Adrenal gland (tissue), 12 donors: Measurements from ENCODE around the gene PDE10A. TPM values are rescaled to one million over a fixed set of nuclear protein-coding genes. Genes with fewer than 3 reads are reported as not detected.
A peak's percentile ranks its signal among the peaks of the same experiment; 100 is the strongest.

Source experiments
- DNase-seq, 7 donors: peaks; one replicate each; pipeline ENCODE4 v3.0.0-alpha.2; 2019 to 2020
- H3K27ac ChIP-seq, 5 donors: fragments of 200-600 bp; sonication (generic) in 4 of 5; 1 replicate in 3 of 5; 2 replicates in 2 of 5; pipeline versions ENCODE4 v1.5.1 to v1.8.0; 2016 to 2020; ENCODE audit warnings: mild to moderate bottlenecking in 1 of 5
- H3K27me3 ChIP-seq: fragments of 200-600 bp; 2 replicates; pipeline ENCODE4 v1.8.0; 2021
- H3K36me3 ChIP-seq, 2 donors: fragments of 200-600 bp; replicated peaks in 1 of 2; 1 replicate in 1 of 2; 2 replicates in 1 of 2; pipeline versions ENCODE4 v1.5.1 to v1.8.0; 2018 to 2022
- H3K4me1 ChIP-seq, 2 donors: fragments of 200-600 bp; replicated peaks in 1 of 2; 1 replicate in 1 of 2; 2 replicates in 1 of 2; pipeline versions ENCODE4 v1.5.1 to v1.8.0; 2018 to 2021
- H3K4me3 ChIP-seq, 4 donors: fragments of 200-600 bp; sonication (generic) in 3 of 4; one replicate each; pipeline ENCODE4 v1.5.1; 2016 to 2018
- H3K9me3 ChIP-seq, 3 donors: fragments of 200-600 bp; sonication (generic) in 1 of 3; replicated peaks in 1 of 3; 1 replicate in 2 of 3; 2 replicates in 1 of 3; pipeline versions ENCODE4 v1.5.1 to v1.8.0; 2016 to 2021
- CTCF ChIP-seq, 6 experiments: fragments of 450-650 bp in 4 of 6; fragments of 200-600 bp in 2 of 6; sonication (generic) in 1 of 6; IDR thresholded peaks; 1 replicate in 5 of 6; 2 replicates in 1 of 6; pipeline versions ENCODE4 v1.5.1 to v1.8.0; 2016 to 2021; ENCODE audit warnings: antibody characterized with exemption in 6 of 6, mild to moderate bottlenecking in 2 of 6, moderate library complexity in 1 of 6
- POLR2A ChIP-seq, 2 donors: fragments of 450-650 bp; IDR thresholded peaks; one replicate each; pipeline ENCODE4 v1.6.1; 2017; ENCODE audit warnings: antibody characterized with exemption in 2 of 2, mild to moderate bottlenecking in 2 of 2, moderate library complexity in 1 of 2
- WGBS, 4 donors: extraction: QIAGEN DNeasy Blood & Tissue Kit in 2 of 4; methylation state at CpG; one replicate each; pipeline versions ENCODE4 v1.1.5 to v1.1.7; 2013 to 2017; 5-methylcytosine and 5-hydroxymethylcytosine counted together
- intact Hi-C, 2 donors: fragments of 100-400 bp; cut with DNase I; formaldehyde crosslinking; loops; one replicate each; pipeline versions ENCODE4 v1.14.1 to v1.15.0; 2022 to 2023
- polyA plus RNA-seq, 3 donors: library from polyadenylated mRNA; stranded (reverse); fragments of 200-250 nt in 2 of 3; fragments of 350-450 nt in 1 of 3; fragmentation: Illumina TruSeq in 1 of 3; extraction: RNeasy Lipid Tissue Mini Kit (QIAGEN cat#74804) in 1 of 3; gene quantifications; one replicate each; pipeline ENCODE4 v1.2.3, GENCODE V29; 2013 to 2014
- total RNA-seq, 9 donors: library from RNA; depleted of rRNA in 4 of 9; stranded (reverse); fragments of >200 nt in 4 of 9; fragments of 120-200 nt in 1 of 9; fragmentation: NEBNext Ultra II Directional in 1 of 9; extraction: Animal tissue kit (Norgen Biotek cat#: 25700) in 1 of 9; gene quantifications; one replicate each; pipeline versions ENCODE4 v1.1.0 to v1.2.4, GENCODE V29; 2013 to 2023
- donor health status: healthy with polysubstance abuse.
- donor health status: Bipolar disorder and iron deficiency.
- donor health status: DM: yes; HTN: yes; CAD: no.
- donor health status: DM: no; HTN: no; CAD: no.
- donor health status: DM: no; HTN: no; CAD: no.
- donor health status: DM: yes; HTN: yes; CAD: no.

PDE10A gene
- total and polyA plus RNA-seq, 12 donors: 4.0 to 199 (median 27.8) TPM

- Histone ChIP-seq H3K36me3 (no peaks in the 10 kb centered on the region), H3K27me3 (no peaks in the 10 kb centered on the region), H3K4me1 (no peaks in the 10 kb centered on the region), H3K9me3 (no peaks in the 10 kb centered on the region), H3K27ac (no peak overlapping the region), H3K4me3 (no peak overlapping the region)
- intact Hi-C loops: no loop called here
- DNase-seq: peak; percentile 25 to 79 (median 50)
- WGBS, 4 donors: 41 to 51% (median 47%) methylated on average over 5 of the region's 5 CpGs
- TF ChIP-seq POLR2A (IDR thresholded peaks at IDR 0.05): no peak
Measured at GRCh38 chr6:165573671-165574070, 89.4 kb downstream of the PDE10A start.

GRCh38 chr6:165571721-165572132 lies 91.3 kb downstream of the PDE10A start:
- no peaks in the 10 kb centered on the region for H3K9me3 ChIP-seq
- H3K27ac ChIP-seq: no peak overlapping the region
- no peaks in the 10 kb centered on the region for H3K27me3 ChIP-seq
- no peaks in the 10 kb centered on the region for H3K4me1 ChIP-seq
- H3K36me3 ChIP-seq: no peaks in the 10 kb centered on the region
- TF ChIP-seq CTCF (IDR thresholded peaks at IDR 0.05) (no peak), POLR2A (IDR thresholded peaks at IDR 0.05) (no peak)
- intact Hi-C loops: no loop called here
- 85 to 89% (median 85%) methylated on average over 3 of the region's 3 CpGs for WGBS, 4 donors
- no peak overlapping the region for H3K4me3 ChIP-seq
- no peak for DNase-seq

GRCh38 chr6:165571068-165571682 lies 91.9 kb downstream of the PDE10A start:
- TF ChIP-seq CTCF (IDR thresholded peaks at IDR 0.05) (no peak), POLR2A (IDR thresholded peaks at IDR 0.05) (no peak)
- Histone ChIP-seq H3K9me3 (no peaks in the 10 kb centered on the region), H3K36me3 (no peaks in the 10 kb centered on the region), H3K27ac (no peak overlapping the region), H3K4me3 (no peak overlapping the region), H3K4me1 (no peaks in the 10 kb centered on the region), H3K27me3 (no peaks in the 10 kb centered on the region)
- WGBS, 4 donors: 69 to 96% (median 82%) methylated on average over 2 of the region's 2 CpGs
- intact Hi-C loops: no loop called here
- DNase-seq: no peak

GRCh38 chr6:165568326-165568725 lies 94.7 kb downstream of the PDE10A start:
- intact Hi-C loops: no loop called here

More at GRCh38 chr6:165568326-165568725, 94.7 kb downstream of the PDE10A start:
- no peak for DNase-seq
- H3K27ac ChIP-seq: no peak overlapping the region
- no peaks in the 10 kb centered on the region for H3K4me1 ChIP-seq
- TF ChIP-seq POLR2A (IDR thresholded peaks at IDR 0.05) (no peak), CTCF (IDR thresholded peaks at IDR 0.05) (no peak)
- no peaks in the 10 kb centered on the region for H3K36me3 ChIP-seq
- 66 to 72% (median 71%) methylated on average over 2 of the region's 2 CpGs for WGBS, 4 donors
- no peak overlapping the region for H3K4me3 ChIP-seq
- H3K9me3 ChIP-seq: no peaks in the 10 kb centered on the region
- H3K27me3 ChIP-seq: no peaks in the 10 kb centered on the region
